H54 (cell line): Measurements from ENCODE around the gene TCF19.
A peak's percentile ranks its signal among the peaks of the same experiment; 100 is the strongest.

ENCODE experiments used
- DNase-seq: peaks from one replicate; pipeline ENCODE4 v3.0.0; 2011; ENCODE audit warnings: low spot score, mixed read lengths; ENCODE audit not compliant: insufficient read length
- FAIRE-seq: peaks from 3 replicates; lab custom pipeline; 2011; peaks lifted over from hg19 to GRCh38; lab: Jason Lieb, UNC
- POLR2A ChIP-seq: IDR thresholded peaks from 2 replicates; pipeline ENCODE4 v1.6.1; 2011; ENCODE audit warnings: low read depth, mild to moderate bottlenecking, low read length

Gene TCF19

DNA sequence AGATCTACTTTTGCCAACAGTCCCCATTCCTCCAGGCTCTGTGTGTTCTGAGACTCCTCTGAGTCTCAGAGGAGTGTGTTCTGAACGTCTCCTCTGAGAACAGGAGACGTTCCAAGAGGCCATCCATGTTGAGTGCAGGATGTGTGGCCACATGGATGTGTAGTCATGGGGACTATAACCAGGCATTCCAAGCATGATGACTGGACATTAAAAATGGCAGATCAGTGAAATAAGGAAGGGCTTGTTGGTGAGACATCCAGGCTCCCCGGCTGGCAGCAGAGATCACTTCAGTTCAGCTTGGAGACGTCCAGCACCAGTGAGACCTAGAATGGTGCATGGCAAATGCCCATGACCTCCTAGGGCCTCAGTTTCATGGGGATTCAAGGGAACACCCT is 46.4 kb downstream of the TCF19 start:
- peak; percentile 18 for DNase-seq
- TF ChIP-seq POLR2A: no peak
- no peak for FAIRE-seq

DNA sequence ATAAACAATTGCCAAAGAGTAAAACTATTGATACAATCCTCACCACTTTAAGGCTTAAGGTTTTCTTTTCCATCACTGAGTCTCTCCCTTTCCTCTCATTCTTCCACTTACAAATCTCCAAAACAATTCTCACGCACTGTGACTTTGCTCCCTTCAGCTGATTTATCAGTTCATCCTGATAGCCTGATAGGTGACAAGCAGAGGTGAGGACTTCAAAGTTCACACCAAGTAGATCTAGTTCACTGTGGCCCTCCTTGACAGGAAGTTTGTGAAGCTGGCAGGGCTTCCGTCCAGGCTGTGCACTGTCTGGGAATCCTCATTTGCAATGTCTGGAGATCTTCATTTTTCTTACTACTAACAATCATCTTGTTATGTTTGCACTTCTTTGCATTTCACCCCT is 47.2 kb downstream of the TCF19 start:
- FAIRE-seq (no peak), DNase-seq (no peak)
- TF ChIP-seq POLR2A: no peak

DNA sequence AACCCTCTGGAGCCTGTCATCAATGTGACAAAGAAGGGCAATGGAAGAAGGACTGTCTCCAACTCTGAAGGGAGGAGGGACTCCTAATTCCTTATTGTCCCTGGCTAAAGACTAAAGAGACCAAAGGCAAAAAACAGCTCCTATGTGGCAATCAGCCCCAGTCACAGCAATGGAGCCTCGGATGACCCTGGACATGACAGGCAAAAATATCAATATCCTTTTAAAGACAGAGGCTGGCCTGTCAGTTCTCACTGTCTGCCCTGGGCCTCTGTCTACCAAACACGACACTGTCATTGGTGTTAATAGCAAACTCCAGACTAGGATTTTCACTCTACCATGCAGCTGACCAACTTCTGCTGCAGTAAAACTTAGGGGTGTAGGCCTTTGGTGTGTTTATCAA is 50.1 kb downstream of the TCF19 start:
- no peak for TF ChIP-seq POLR2A
- no peak for DNase-seq
- no peak for FAIRE-seq

DNA sequence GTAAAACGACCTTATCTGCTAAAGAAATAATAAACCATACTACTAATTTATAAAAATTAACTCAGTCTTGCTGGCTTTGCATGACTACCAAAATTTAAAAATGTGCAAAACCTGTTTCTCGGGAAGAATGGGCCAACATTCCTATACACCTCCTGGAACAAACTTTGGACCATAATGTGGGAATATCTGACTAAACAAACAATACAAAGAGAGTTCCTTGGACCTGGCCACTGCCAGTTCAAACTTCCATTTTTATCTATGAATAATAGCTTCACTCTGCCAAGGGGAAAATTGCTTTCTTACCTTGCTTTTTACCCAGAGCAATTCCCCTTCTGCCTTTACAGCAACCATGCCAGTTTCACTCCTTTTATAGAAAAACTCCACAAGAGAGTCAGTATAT is 50.7 kb downstream of the TCF19 start:
- no peak for DNase-seq
- no peak for TF ChIP-seq POLR2A
- FAIRE-seq: no peak

DNA sequence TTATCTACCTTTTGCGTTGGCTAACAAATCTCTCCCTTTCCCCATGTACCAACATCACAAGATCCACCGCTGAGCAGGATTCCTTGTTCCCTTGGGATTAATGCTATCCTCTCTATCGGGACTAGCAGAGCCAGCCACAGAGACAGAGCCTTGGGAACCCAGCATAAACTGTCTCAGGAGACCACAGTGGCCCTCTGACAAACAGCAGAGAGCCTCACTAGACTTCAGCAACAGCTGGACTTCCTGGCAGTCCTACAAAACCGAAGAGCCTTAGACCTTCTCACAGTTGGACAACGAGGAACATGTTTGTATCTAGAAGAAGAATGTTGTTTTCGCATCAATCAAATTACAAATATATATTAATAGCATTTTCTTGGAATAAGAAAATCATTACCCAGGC is 51.7 kb downstream of the TCF19 start:
- no peak for TF ChIP-seq POLR2A
- FAIRE-seq (no peak), DNase-seq (no peak)

DNA sequence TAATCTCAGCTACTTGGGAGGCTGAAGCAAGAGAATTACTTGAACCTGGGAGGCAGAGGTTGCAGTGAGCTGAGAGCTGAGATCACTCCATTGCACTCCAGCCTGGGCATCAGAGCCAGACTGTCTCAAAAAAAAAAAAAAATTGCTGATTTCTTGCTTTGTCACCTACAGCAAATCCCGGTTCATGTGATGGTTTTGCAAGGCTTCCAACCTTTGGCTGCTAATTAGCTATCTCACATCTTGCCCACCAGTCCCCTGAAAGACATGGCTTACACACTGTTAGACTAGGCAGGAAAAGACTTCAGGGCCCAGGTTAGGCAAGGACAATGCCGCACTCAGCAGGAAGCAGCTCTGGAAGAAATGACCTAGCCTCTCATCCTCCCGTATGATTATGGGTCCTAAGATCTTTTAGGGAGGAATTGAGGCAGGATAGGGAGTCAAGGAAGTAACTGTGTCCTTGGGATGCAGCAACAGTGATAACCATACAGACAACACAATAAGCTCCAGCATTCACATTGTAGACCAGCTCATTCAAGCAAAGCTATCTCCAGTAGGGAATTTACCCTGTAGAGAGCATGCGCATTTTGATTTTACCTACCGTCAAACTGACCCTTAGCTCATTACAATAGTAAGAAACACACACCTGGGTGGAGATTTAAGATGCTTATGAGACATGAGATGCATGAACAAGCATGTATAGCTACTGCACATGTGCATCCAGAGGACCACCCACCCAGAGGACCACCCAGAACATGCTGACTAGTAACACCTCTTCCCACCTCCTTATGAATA is 52.5 kb downstream of the TCF19 start:
- FAIRE-seq (no peak), DNase-seq (no peak)
- no peak for TF ChIP-seq POLR2A
